ENCODE data around the gene EFTUD2.

Gene EFTUD2

GRCh38 chr17:44925731-44926697 lies 26.8 kb upstream of the EFTUD2 start:
- no peak for DNase-seq (ENCODE audit: low read depth)

DNA sequence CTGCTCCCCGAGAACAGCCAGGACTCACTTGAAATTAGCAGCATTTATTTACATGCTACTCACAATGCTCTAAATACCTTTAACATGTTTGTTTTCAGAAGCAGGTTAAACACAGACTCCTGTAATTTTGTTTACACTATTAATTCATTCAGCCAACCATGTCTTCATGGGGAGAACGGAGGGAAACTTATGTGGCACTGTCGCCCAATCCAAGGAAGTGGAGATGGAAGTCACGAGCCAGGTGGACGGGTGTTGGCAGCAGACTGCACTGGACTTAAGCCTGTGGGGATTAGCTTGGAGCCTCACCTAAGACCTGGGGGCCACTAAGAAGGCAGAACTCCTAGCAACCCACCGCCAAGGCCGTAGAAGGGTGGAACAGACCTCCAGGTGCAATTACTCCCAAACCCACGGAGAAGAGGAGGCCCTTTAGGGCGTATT lies 24.9 kb upstream of the EFTUD2 start:
- no peak for DNase-seq (ENCODE audit: low read depth)

- DNase-seq (ENCODE audit: low read depth): no peak
Observed at GRCh38 chr17:44922746-44923470, 23.7 kb upstream of the EFTUD2 start.

DNA sequence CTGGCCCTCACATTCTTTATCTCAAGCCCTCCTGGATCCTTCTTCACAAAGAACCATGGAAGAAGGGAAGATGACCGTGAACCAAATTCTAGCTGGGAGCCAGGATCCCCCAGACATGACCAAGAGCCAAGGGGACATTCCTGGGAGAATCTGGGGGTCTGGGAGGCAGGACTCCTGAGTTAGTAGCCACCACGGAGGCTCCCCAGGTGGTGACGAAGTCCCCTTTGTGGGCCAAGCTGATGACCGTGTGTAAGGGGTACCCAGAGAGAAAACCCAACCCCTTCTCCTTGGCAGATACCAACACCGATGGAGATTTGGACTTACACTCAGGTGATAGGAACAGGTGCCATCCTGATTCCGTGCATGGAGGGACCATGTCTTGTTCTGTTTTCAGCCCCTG lies 22.9 kb upstream of the EFTUD2 start:
- no peak for DNase-seq (ENCODE audit: low read depth)

DNA sequence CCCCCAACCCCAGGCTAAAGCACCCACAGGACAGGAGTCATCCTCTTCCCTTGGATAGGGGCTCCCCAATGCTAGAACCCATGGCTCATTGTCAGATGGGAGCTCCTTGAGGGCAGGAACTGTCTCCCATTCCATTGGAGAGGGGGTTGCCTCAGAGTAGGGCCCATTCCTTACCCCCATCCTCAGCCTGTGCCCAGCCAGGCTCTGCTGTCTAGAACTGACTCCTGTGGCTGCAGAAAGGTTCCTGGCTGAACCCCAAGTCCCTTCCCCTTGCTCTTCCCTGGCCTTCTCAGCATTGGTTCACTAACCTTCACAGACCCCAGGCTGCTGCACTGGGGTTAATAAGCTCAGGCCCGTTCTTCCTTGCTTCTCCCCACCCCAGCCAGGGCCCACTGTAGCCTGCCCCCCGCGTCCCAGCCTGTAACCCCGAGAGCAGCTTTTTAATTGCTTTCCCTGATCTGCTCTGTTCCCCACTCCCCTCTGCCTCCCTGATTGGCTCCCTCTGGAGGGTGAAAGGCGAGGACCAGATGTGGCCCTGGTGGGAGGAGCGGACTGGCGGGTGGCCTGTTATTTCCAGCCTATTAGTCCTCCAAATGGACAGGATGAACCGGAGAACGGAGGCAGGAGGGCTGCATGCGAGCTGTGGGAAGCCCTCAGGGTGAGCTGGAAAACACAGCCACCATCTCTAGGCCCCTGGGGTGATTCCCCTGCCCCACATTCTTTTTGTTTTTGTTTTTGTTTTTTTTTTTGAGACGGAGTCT lies 22.1 kb upstream of the EFTUD2 start:
- no peak for DNase-seq (ENCODE audit: low read depth)

DNA sequence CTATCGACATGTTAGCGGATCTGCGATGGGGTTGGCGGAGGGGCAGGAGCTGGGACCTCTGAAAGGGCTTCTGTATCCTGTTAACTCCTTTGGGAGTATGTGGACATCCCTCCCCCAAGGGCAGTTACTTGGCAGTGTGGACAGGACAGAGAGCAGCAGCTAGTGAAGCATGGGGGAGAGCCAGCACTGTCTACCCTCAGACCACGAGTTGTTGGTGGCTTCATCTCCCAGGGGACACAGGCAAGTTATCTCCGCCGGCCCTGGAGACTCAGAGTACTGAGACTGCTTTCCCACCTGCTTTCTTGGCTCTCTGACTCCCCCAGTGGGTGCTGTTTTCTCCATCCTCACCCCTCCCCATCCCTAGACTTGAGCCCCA lies 21.3 kb upstream of the EFTUD2 start:
- no peak for DNase-seq (ENCODE audit: low read depth)

GRCh38 chr17:44919885-44920564 lies 20.8 kb upstream of the EFTUD2 start:
- DNase-seq (ENCODE audit: low read depth): no peak

DNA sequence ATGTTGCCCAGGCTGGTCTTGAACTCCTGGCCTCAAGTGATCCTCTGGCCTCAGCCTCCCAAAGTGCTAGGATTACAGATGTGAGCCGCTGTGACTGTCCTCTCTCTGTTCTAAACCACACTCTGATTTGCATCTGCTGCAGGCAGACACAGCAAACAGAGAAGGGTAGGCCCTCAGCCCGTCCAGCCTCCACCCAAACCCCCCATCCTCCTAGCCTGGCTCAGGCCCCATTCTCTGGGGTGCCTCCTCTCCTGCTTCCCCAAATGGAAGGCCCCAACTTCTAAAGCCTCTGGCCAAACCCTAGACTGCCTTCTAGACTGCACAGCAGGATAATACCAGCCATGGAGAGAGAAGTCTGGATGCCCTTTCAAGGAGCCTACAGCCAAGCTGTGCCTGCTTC lies 20.2 kb upstream of the EFTUD2 start:
- DNase-seq (ENCODE audit: low read depth): no peak

GRCh38 chr17:44918006-44918405 lies 18.8 kb upstream of the EFTUD2 start:
- no peak for DNase-seq (ENCODE audit: low read depth)

DNA sequence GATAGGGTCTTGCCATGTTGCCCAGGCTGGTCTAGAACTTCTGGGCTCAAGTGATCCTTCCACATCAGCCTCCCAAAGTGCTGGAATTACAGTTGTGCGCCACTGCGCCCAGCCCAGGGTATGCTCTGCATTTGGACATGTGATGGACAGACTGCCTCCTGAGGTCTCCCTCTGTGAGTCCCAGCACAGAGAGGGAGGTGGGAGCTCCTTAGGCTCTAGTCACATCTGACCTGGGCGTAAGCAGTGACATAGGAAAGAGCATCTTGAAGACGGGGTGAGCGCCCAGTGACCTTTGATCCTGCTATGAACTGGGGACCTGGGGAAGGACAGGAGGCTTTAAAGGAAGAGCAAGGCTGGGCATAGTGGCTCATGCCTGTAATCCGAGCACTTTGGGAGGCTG lies 18.2 kb upstream of the EFTUD2 start:
- no peak for DNase-seq (ENCODE audit: low read depth)

DNA sequence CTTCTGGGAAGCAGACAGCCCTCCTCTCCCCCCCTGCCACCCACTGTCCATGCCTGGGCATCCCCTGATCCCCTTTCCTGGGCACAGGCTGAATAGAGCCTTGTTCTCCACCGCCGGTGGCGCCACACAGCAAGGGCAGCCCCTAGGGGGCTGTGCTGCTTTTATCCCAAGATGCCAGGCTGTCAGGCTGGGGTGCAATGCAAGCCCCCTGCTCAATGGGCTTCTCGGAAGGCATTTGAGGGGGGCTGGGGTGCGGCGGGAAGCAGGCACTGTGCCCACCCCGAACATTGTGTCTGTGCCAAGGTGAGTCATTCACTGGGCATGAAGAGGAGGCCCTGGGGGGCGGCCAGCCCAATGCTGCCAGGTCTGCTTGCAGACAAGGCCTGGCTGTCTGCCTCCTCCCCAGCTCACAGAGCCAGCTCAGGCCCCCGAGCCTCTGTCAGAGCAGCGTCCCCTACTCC lies 17.6 kb upstream of the EFTUD2 start:
- no peak for DNase-seq (ENCODE audit: low read depth)

- DNase-seq (ENCODE audit: low read depth): no peak
Observed at GRCh38 chr17:44915862-44916780, 16.9 kb upstream of the EFTUD2 start.

GRCh38 chr17:44915321-44915726 lies 16.1 kb upstream of the EFTUD2 start, which contains the start of gene GFAP:
Gene GFAP (minus strand): TSS chr17:44915500. CDS start chr17:44915486, 14 bp downstream.
- DNase-seq (ENCODE audit: low read depth): no peak

GRCh38 chr17:44914698-44915271 lies 15.5 kb upstream of the EFTUD2 start:
- no peak for DNase-seq (ENCODE audit: low read depth)

- DNase-seq (ENCODE audit: low read depth): no peak
Observed at GRCh38 chr17:44914148-44914547, 14.9 kb upstream of the EFTUD2 start.

GRCh38 chr17:44913676-44914075 lies 14.4 kb upstream of the EFTUD2 start:
- DNase-seq (ENCODE audit: low read depth): no peak

GRCh38 chr17:44912763-44913544 lies 13.7 kb upstream of the EFTUD2 start:
- no peak for DNase-seq (ENCODE audit: low read depth)

DNA sequence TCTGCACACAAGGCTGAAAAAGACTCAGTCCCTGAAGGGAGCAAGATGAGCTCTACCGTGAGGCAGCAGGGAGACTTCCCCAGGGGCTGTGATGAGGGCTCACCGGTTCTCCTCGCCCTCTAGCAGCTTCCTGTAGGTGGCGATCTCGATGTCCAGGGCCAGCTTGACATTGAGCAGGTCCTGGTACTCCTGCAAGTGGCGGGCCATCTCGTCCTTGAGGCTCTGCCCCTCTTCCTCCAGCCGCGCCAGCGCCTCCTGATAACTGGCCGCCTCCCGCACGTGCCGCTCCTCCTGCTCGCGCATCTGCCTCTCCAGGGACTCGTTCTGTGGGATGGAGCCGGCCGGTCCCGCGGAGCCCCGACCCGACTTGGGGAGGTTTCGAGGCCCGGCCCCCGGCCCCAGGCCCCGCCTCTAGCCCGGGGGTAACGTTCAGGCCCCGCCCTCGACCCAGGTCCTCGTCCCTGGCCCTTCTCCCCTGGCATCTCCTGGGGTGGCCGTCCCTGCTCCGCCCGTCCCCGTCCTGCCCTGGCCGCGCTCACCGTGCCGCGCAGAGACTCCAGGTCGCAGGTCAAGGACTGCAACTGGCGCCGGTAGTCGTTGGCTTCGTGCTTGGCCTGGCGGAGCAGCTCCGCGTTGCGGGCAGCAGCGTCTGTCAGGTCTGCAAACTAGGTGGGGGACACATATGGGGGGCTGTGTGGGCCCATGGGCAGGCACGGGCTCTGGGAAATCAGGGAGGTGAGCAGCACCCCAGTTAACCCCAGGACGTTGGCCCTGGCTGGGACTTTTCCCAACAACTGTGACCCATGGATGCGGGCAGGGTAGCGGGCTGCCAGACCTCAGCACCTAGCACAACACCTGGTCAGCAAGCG lies 12.1 kb upstream of the EFTUD2 start:
- DNase-seq (ENCODE audit: low read depth): peak; percentile 11

All from stimulated activated CD8-positive, alpha-beta memory T cell treated with anti-CD3 and anti-CD28 coated beads, Interleukin-7, amount 100 ng/mL, for 24 hours (primary cell).